ENCODE results near the gene ZNF831. TPM values are rescaled to one million over a fixed set of nuclear protein-coding genes. Genes with fewer than 3 reads are reported as not detected.

The ZNF831 gene
- total RNA-seq, 4 donors from 2014 or later = under 0.01 to 1.8 (median 0.87) TPM

- no peak for DNase-seq (ENCODE audit: low spot score in 2 of 2)
- Histone ChIP-seq H3K36me3 (no peaks in the 10 kb centered on the region), H3K4me3 (no peak overlapping the region), H3K9me3 (no peaks in the 10 kb centered on the region), H3K27me3 (no peaks in the 10 kb centered on the region), H3K27ac (no peak overlapping the region), H3K4me1 (peaks cover 0 to 6% (median 1%) of the 10 kb centered on the region in 4 donors)
- TF ChIP-seq POLR2A (IDR thresholded peaks at IDR 0.05) = no peak
- no peak for TF ChIP-seq EP300 (IDR thresholded peaks at IDR 0.05)
- TF ChIP-seq CTCF (IDR thresholded peaks at IDR 0.05) = no peak
These were observed 6.1 kb upstream of the ZNF831 start for GRCh38 chr20:59157531-59157930.

DNA sequence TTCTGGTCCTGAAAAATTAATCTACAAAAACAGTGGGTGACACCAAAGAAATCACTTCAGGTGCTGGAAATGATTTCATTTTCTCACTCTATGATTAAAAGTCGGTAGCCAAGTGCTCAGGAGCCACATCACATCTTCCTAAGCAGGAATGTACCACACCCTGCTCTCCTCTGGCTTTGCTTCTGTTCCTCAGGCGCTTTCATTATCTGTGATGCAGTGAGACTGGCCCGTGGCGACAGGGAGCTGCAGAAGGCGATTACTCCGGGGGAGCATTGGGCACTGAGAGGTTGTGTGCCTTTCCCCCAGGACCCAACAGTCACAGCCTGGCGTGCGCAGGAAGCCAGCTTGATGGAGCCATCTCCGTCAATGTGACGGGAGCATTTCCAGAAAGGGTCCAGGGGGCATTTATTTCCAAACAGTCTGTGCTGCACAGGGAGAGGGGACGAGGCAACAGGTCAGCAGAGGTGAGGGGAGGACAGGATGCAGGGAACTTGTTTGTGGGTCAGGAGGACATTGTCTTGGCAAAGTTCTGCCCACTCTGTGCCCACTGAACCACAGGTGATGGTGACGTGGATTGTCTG lies 5.6 kb upstream of the ZNF831 start:
- DNase-seq (ENCODE audit: low spot score in 2 of 2) = no peak
- Histone ChIP-seq H3K4me3 (no peak overlapping the region), H3K36me3 (no peaks in the 10 kb centered on the region), H3K27ac (peak overlapping the region in 1 of 4 donors; percentile 19), H3K27me3 (no peaks in the 10 kb centered on the region), H3K9me3 (no peaks in the 10 kb centered on the region), H3K4me1 (peaks cover 0 to 6% (median 1%) of the 10 kb centered on the region in 4 donors)
- no peak for TF ChIP-seq CTCF (IDR thresholded peaks at IDR 0.05)
- no peak for TF ChIP-seq POLR2A (IDR thresholded peaks at IDR 0.05)
- TF ChIP-seq EP300 (IDR thresholded peaks at IDR 0.05) = no peak
- 57 to 66% methylated on average over 12 of the region's 12 CpGs for WGBS, 2 donors

GRCh38 chr20:59158673-59159072 lies 4.9 kb upstream of the ZNF831 start:
- Histone ChIP-seq H3K4me1 (peaks cover 0 to 2% (median 0%) of the 10 kb centered on the region in 4 donors), H3K27ac (no peak overlapping the region), H3K27me3 (no peaks in the 10 kb centered on the region), H3K9me3 (no peaks in the 10 kb centered on the region), H3K4me3 (no peak overlapping the region), H3K36me3 (no peaks in the 10 kb centered on the region)
- DNase-seq (ENCODE audit: low spot score in 2 of 2) = no peak
- TF ChIP-seq POLR2A (IDR thresholded peaks at IDR 0.05) (no peak), CTCF (IDR thresholded peaks at IDR 0.05) (no peak), EP300 (IDR thresholded peaks at IDR 0.05) (no peak)
- 85 to 87% methylated on average over 6 of the region's 6 CpGs for WGBS, 2 donors

DNA sequence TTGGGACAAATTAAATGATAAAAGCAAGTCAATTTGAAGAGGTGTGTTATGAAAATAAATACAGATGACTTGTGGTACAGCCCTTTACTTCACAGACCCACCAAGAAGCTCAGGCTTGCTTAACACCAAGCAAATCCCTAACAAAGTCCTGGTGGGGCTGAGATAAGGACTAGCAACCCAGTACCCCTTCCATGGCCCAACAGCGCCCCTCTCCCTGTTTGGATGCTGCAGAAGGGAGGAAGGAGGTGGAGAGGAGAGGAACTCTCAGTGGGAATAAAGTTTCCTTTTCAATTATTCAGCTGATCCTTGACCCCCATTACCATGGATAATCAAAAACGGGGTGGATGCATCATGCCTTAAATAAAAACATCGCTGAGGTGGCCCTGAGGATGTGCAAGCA lies 4.5 kb upstream of the ZNF831 start:
- no peak for DNase-seq (ENCODE audit: low spot score in 2 of 2)
- no peaks in the 10 kb centered on the region for H3K9me3 ChIP-seq
- no peaks in the 10 kb centered on the region for H3K27me3 ChIP-seq
- H3K36me3 ChIP-seq = no peaks in the 10 kb centered on the region
- no peak overlapping the region for H3K27ac ChIP-seq
- H3K4me3 ChIP-seq = no peak overlapping the region
- TF ChIP-seq EP300 (IDR thresholded peaks at IDR 0.05) (no peak), CTCF (IDR thresholded peaks at IDR 0.05) (no peak), POLR2A (IDR thresholded peaks at IDR 0.05) (no peak)
- no peaks in the 10 kb centered on the region for H3K4me1 ChIP-seq
- WGBS, 2 donors = 50 to 53% methylated on average over 3 of the region's 3 CpGs

GRCh38 chr20:59159493-59160376 lies 3.9 kb upstream of the ZNF831 start:
- no peaks in the 10 kb centered on the region for H3K27me3 ChIP-seq
- WGBS, 2 donors = 71 to 72% methylated on average over 16 to 18 of the region's 18 CpGs
- H3K9me3 ChIP-seq = no peaks in the 10 kb centered on the region
- no peak for TF ChIP-seq POLR2A (IDR thresholded peaks at IDR 0.05)
- H3K27ac ChIP-seq = peak overlapping the region in 1 of 4 donors; percentile 22
- no peak for DNase-seq (ENCODE audit: low spot score in 2 of 2)
- H3K4me3 ChIP-seq = no peak overlapping the region
- no peaks in the 10 kb centered on the region for H3K4me1 ChIP-seq
- no peaks in the 10 kb centered on the region for H3K36me3 ChIP-seq

Data from tibial nerve (tissue), 4 donors.